Esophagus muscularis mucosa (tissue), 4 donors: ENCODE measurements around the gene CCDC85C. TPM values are rescaled to one million over a fixed set of nuclear protein-coding genes. Genes with fewer than 3 reads are reported as not detected.

ENCODE experiments used
- DNase-seq: peaks from one replicate; pipeline ENCODE4 v3.0.0-alpha.2; 2017; ENCODE audit errors: extremely low spot score
- H3K27ac ChIP-seq, 4 donors: fragments of 200-600 bp; sonication (generic); replicated peaks in 1 of 4; 1 replicate in 3 of 4; 2 replicates in 1 of 4; pipeline ENCODE4 v1.5.1; 2016 to 2019; ENCODE audit warnings: mild to moderate bottlenecking in 1 of 4
- H3K27me3 ChIP-seq, 4 donors: fragments of 200-600 bp; sonication (generic); one replicate each; pipeline versions ENCODE4 v1.5.1 to v1.6.0; 2016 to 2019
- H3K36me3 ChIP-seq, 4 donors: fragments of 200-600 bp; sonication (generic); one replicate each; pipeline ENCODE4 v1.5.1; 2016 to 2019
- H3K4me1 ChIP-seq, 4 donors: fragments of 200-600 bp; sonication (generic); one replicate each; pipeline ENCODE4 v1.5.1; 2016 to 2019
- H3K4me3 ChIP-seq, 4 donors: fragments of 200-600 bp; sonication (generic); 1 replicate in 2 of 4; 2 replicates in 2 of 4; pipeline ENCODE4 v1.5.1; 2016 to 2019; ENCODE audit warnings: mild to moderate bottlenecking in 4 of 4, moderate library complexity in 1 of 4
- H3K9me3 ChIP-seq, 4 donors: fragments of 200-600 bp; sonication (generic); 1 replicate in 3 of 4; 2 replicates in 1 of 4; pipeline ENCODE4 v1.5.1; 2016 to 2019
- EP300 ChIP-seq: sonication (generic); formaldehyde crosslinking; IDR thresholded peaks from one replicate; pipeline ENCODE4 v1.6.1; 2017; ENCODE audit warnings: antibody characterized with exemption
- POLR2A ChIP-seq: fragments of 450-650 bp; IDR thresholded peaks from one replicate; pipeline ENCODE4 v1.6.1; 2017; ENCODE audit warnings: antibody characterized with exemption, moderate library complexity, mild to moderate bottlenecking, low read depth
- POLR2AphosphoS5 ChIP-seq, 2 donors: sonication (generic); formaldehyde crosslinking; IDR thresholded peaks; one replicate each; pipeline ENCODE4 v1.6.1; 2017; ENCODE audit warnings: antibody characterized with exemption in 2 of 2
- whole genome bisulfite sequencing: methylation state at CpG from one replicate; pipeline ENCODE4 v1.1.5; 2018; 5-methylcytosine and 5-hydroxymethylcytosine counted together
- intact Hi-C: fragments of 100-400 bp; cut with DNase I; formaldehyde crosslinking; loops from one replicate; pipeline ENCODE4 v1.15.1; 2023
- total RNA-seq, 4 donors: library from RNA; depleted of rRNA; stranded (reverse); fragments of >200 nt; gene quantifications; one replicate each; pipeline versions ENCODE4 v1.1.0 to v1.2.1, GENCODE V29; 2016
- TF ChIP-seq, protein P1 (sequence below), 3 experiments: fragments of 200-600 bp in 2 of 3; fragments of 450-650 bp in 1 of 3; sonication (generic) in 2 of 3; IDR thresholded peaks; one replicate each; pipeline ENCODE4 v1.5.1; 2017 to 2019; ENCODE audit warnings: antibody characterized with exemption in 3 of 3, mild to moderate bottlenecking in 2 of 3, moderate library complexity in 1 of 3

Gene CCDC85C
- total RNA-seq, 4 donors from 2014 or later: 17.9 to 48.7 (median 30.8) TPM

DNA sequence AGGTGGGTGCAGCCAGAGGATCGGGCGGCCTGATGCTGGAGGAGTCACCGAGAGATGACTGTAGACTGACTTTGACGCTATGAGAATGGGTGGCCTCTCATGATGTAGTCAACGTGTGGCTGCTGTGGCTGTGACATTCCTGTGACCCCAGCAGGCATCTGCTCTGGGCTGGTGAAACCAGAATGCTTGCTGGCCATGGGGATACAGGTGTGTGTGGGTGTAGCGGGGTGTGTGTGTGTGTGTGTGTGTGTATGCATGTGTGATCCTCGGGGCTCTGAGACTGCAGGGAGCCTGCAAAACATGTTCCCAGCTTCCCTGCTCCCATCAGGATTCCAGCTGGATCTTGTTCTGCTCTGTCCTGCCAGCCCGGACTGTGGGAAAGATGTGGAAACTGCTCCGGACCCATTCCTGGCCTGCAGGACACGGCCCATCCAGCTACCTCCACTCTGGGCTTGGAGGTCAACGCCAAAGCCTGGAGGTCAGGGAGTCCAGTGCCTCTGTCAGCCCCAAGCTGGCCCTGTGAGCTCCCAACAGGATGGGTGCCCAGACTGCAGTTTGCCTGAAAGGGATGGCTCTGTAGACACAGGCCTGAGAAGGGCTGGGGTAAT, 22.1 kb upstream of the CCDC85C start:
- DNase-seq: no peak
- Histone ChIP-seq H3K4me1 (peaks cover 7 to 24% (median 20%) of the 10 kb centered on the region in 4 donors), H3K27ac (no peak overlapping the region), H3K4me3 (no peak overlapping the region), H3K36me3 (no peaks in the 10 kb centered on the region), H3K9me3 (no peaks in the 10 kb centered on the region), H3K27me3 (peaks cover 0 to 2% (median 0%) of the 10 kb centered on the region in 4 donors)
- TF ChIP-seq EP300 (no peak), POLR2A (no peak), POLR2AphosphoS5 (IDR thresholded peaks at IDR 0.05) (no peak)
- 77% methylated on average over 6 of the region's 11 CpGs for whole genome bisulfite sequencing
- intact Hi-C loops: no loop called here

DNA sequence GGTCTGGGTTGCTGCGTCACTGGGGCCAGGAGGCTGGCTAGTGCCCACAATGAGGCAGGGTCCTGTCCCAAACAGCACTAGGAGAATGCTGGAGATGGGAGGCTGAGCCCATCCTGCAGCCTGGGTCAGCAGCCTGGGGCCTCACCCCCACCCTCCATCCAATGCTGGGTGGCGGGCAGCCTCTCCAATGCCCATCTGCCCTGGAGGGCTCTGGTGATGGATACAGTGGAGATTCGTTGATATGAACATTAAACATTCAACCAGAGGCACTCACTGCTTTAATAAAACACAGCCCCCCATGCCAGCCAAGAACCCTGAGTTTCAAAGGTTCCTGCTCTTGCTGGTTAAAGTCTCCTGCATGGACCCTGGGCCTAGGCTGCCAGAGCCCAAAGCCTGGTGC, 21.5 kb upstream of the CCDC85C start:
- WGBS: 65% methylated on average over 3 of the region's 3 CpGs
- Histone ChIP-seq H3K4me3 (no peak overlapping the region), H3K27me3 (peaks cover 0 to 9% (median 0%) of the 10 kb centered on the region in 4 donors), H3K36me3 (no peaks in the 10 kb centered on the region), H3K4me1 (peaks cover 8 to 25% (median 21%) of the 10 kb centered on the region in 4 donors), H3K9me3 (no peaks in the 10 kb centered on the region), H3K27ac (no peak overlapping the region)
- DNase-seq: no peak
- TF ChIP-seq, protein P1, sequence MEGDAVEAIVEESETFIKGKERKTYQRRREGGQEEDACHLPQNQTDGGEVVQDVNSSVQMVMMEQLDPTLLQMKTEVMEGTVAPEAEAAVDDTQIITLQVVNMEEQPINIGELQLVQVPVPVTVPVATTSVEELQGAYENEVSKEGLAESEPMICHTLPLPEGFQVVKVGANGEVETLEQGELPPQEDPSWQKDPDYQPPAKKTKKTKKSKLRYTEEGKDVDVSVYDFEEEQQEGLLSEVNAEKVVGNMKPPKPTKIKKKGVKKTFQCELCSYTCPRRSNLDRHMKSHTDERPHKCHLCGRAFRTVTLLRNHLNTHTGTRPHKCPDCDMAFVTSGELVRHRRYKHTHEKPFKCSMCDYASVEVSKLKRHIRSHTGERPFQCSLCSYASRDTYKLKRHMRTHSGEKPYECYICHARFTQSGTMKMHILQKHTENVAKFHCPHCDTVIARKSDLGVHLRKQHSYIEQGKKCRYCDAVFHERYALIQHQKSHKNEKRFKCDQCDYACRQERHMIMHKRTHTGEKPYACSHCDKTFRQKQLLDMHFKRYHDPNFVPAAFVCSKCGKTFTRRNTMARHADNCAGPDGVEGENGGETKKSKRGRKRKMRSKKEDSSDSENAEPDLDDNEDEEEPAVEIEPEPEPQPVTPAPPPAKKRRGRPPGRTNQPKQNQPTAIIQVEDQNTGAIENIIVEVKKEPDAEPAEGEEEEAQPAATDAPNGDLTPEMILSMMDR (IDR thresholded peaks at IDR 0.05): no peak
- TF ChIP-seq POLR2A: no peak
- intact Hi-C loops: no loop called here

DNA sequence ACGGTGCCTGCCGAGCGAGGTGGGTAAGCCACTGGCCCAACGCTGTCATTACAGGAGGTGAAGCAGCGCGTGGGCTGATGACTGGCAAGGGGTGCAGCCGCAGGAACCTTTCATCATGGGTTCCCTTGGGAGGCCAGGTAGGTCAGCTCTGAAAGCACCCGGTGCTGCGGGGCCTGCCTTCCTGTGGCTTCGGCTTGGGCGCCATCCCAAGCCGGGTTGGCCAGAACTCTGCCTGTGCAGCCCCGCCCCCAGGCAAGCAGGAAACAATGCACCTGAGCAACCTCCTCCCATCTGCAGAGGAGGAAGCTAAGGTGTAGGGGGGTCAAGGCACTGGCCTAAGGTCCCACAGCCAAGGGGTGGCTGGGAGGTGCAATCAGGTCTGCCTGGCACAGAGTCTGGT, 21.0 kb upstream of the CCDC85C start:
- intact Hi-C loops: no loop called here
- H3K27me3 ChIP-seq: peaks cover 0 to 12% (median 0%) of the 10 kb centered on the region in 4 donors
- no peak for TF ChIP-seq POLR2AphosphoS5 (IDR thresholded peaks at IDR 0.05)
- TF ChIP-seq EP300: no peak
- TF ChIP-seq POLR2A: no peak
- TF ChIP-seq, protein P1 (IDR thresholded peaks at IDR 0.05): no peak
- H3K27ac ChIP-seq: no peak overlapping the region
- peaks cover 13 to 30% (median 26%) of the 10 kb centered on the region in 4 donors for H3K4me1 ChIP-seq
- DNase-seq: no peak
- 89% methylated on average over 8 of the region's 13 CpGs for WGBS
- no peaks in the 10 kb centered on the region for H3K9me3 ChIP-seq
- H3K4me3 ChIP-seq: no peak overlapping the region
- H3K36me3 ChIP-seq: no peaks in the 10 kb centered on the region

DNA sequence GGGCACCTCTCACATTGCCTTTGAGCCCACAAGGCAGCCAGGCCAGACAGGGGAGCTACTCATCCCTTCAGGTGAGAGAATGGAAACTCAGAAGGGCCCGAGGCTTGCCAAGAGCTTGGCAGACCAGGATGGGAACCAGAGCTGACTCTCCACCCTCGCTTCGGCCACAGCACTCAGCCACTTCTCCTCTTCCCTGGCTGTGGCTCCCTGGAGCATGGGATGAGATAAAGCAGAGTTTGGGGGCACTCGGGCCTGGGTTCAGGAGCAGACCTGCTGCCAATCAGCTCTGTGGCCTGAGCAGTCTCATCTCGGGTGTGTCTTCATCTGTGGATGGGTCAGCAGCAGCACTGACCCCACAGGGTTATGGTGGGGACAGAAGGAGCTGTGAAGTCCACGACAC, 20.0 kb upstream of the CCDC85C start:
- H3K4me3 ChIP-seq: no peak overlapping the region
- intact Hi-C loops: no loop called here
- no peaks in the 10 kb centered on the region for H3K9me3 ChIP-seq
- no peak for TF ChIP-seq POLR2A
- TF ChIP-seq, protein P1 (IDR thresholded peaks at IDR 0.05): no peak
- TF ChIP-seq POLR2AphosphoS5 (IDR thresholded peaks at IDR 0.05): no peak
- TF ChIP-seq EP300: no peak
- H3K27ac ChIP-seq: peak overlapping the region in 1 of 4 donors; percentile 58
- no peaks in the 10 kb centered on the region for H3K36me3 ChIP-seq
- peaks cover 0 to 13% (median 0%) of the 10 kb centered on the region in 4 donors for H3K27me3 ChIP-seq
- peaks cover 17 to 29% (median 24%) of the 10 kb centered on the region in 4 donors for H3K4me1 ChIP-seq
- 78% methylated on average over 4 of the region's 6 CpGs for WGBS
- no peak for DNase-seq

DNA sequence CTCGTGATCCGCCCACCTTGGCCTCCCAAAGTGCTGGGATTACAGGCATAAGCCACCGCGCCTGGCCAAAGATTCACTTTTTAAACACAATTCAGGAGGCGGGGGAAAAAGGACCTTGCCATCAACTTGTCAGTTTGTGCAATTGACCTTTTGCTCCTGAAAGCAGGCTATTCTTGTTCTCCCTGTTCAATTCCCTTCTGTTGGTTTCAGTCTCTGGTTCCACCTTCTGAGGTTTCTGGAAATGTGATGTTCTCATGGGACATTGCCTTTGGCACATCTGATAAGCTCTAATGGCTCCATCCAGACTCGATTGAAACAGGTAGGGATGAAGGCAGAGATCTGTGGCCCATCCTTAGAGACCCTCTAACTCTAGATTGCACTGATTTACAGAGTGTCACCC, 17.9 kb upstream of the CCDC85C start:
- intact Hi-C loops: no loop called here
- peaks cover 0 to 18% (median 0%) of the 10 kb centered on the region in 4 donors for H3K27me3 ChIP-seq
- H3K9me3 ChIP-seq: no peaks in the 10 kb centered on the region
- no peak overlapping the region for H3K4me3 ChIP-seq
- WGBS: 87% methylated on average over 6 of the region's 6 CpGs
- H3K27ac ChIP-seq: no peak overlapping the region
- no peak for DNase-seq
- H3K4me1 ChIP-seq: peaks cover 15 to 23% (median 18%) of the 10 kb centered on the region in 4 donors
- no peak for TF ChIP-seq POLR2AphosphoS5 (IDR thresholded peaks at IDR 0.05)
- no peak for TF ChIP-seq EP300
- no peak for TF ChIP-seq POLR2A
- TF ChIP-seq, protein P1 (IDR thresholded peaks at IDR 0.05): no peak
- H3K36me3 ChIP-seq: no peaks in the 10 kb centered on the region
